Calu3 (cell line): ENCODE results near the gene C6orf15. TPM values are rescaled to one million over a fixed set of nuclear protein-coding genes. Genes with fewer than 3 reads are reported as not detected.

Experiments used
- BruUV-seq: library from RNA; stranded (reverse); fragments of 400-500 nt; replicated peaks from 2 replicates; lab custom pipeline; 2021; lab: Mats Ljungman, UMichigan
- CTCF ChIA-PET: fragments of 300-600 bp; sonication (Branson Sonifier 250); formaldehyde crosslinking; loops from one replicate; lab custom pipeline; 2022; ENCODE audit warnings: antibody characterized with exemption; lab: Charles Lee
- DNase-seq: peaks from one replicate; pipeline ENCODE4 v3.0.0; 2022
- H3K27ac Mint-ChIP-seq: one replicate; pipeline ENCODE4 v1.8.0; 2022; ENCODE audit warnings: mixed read lengths; ENCODE audit not compliant: unreplicated experiment
- H3K27me3 Mint-ChIP-seq: one replicate; pipeline ENCODE4 v1.8.0; 2022; ENCODE audit warnings: mixed read lengths; ENCODE audit not compliant: unreplicated experiment
- H3K36me3 Mint-ChIP-seq: one replicate; pipeline ENCODE4 v1.8.0; 2022; ENCODE audit warnings: mild to moderate bottlenecking, moderate library complexity, mixed read lengths; ENCODE audit not compliant: insufficient read depth, unreplicated experiment
- H3K4me1 Mint-ChIP-seq: one replicate; pipeline ENCODE4 v1.8.0; 2022; ENCODE audit warnings: mild to moderate bottlenecking, low read depth, mixed read lengths; ENCODE audit not compliant: unreplicated experiment
- H3K4me3 Mint-ChIP-seq: one replicate; pipeline ENCODE4 v1.8.0; 2022; ENCODE audit warnings: mild to moderate bottlenecking, low read depth, moderate library complexity, mixed read lengths; ENCODE audit not compliant: unreplicated experiment
- H3K9me3 Mint-ChIP-seq: one replicate; pipeline ENCODE4 v1.8.0; 2022; ENCODE audit warnings: low read depth, mixed read lengths; ENCODE audit not compliant: unreplicated experiment
- intact Hi-C: fragments of 100-400 bp; cut with micrococcal nuclease; formaldehyde crosslinking; loops from one replicate; pipeline ENCODE4 v1.10.0; 2022; ENCODE audit not compliant: unreplicated experiment
- total RNA-seq: library from RNA; stranded (reverse); gene quantifications from 2 replicates; pipeline ENCODE4 v1.2.3, GENCODE V29; 2022
- TF ChIP-seq, protein P1 (sequence below): fragments of 200-600 bp; IDR thresholded peaks from one replicate; pipeline ENCODE4 v1.8.0; 2022; ENCODE audit warnings: antibody characterized with exemption; ENCODE audit not compliant: unreplicated experiment

The C6orf15 gene
- total RNA-seq, 1 experiment from 2014 or later = not detected

DNA sequence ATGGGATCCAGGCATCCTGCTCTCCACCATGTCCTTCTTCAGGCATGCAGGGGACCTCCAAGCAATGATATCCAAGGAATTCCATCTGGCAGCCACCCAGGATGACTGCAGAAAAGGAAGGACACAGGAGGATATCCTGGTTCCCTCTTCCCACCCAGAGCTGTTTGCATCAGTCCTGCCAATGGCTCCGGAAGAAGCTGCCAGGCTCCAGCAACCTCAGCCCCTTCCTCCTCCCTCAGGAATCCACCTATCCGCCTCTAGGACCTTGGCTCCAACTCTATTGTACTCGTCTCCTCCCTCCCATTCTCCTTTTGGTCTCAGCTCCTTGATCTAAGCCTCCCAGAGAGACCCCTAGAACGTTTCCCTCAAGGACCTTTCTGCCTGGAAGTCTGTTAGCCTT lies 27.2 kb upstream of the C6orf15 start:
- TF ChIP-seq, protein P1, sequence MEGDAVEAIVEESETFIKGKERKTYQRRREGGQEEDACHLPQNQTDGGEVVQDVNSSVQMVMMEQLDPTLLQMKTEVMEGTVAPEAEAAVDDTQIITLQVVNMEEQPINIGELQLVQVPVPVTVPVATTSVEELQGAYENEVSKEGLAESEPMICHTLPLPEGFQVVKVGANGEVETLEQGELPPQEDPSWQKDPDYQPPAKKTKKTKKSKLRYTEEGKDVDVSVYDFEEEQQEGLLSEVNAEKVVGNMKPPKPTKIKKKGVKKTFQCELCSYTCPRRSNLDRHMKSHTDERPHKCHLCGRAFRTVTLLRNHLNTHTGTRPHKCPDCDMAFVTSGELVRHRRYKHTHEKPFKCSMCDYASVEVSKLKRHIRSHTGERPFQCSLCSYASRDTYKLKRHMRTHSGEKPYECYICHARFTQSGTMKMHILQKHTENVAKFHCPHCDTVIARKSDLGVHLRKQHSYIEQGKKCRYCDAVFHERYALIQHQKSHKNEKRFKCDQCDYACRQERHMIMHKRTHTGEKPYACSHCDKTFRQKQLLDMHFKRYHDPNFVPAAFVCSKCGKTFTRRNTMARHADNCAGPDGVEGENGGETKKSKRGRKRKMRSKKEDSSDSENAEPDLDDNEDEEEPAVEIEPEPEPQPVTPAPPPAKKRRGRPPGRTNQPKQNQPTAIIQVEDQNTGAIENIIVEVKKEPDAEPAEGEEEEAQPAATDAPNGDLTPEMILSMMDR = no peak
- intact Hi-C loops = no loop called here
- no peaks in the 10 kb centered on the region for H3K9me3 Mint-ChIP-seq
- CTCF ChIA-PET = interaction anchor here (1.2 to 3.4 kb wide), 3 partner anchors 18 to 227 kb away, joined by 4 to 43 read pairs (median 4); partner anchors contain the start of genes CCHCR1 and TCF19
- H3K27me3 Mint-ChIP-seq = no peaks in the 10 kb centered on the region
- peaks cover 29% of the 10 kb centered on the region for H3K4me1 Mint-ChIP-seq
- H3K4me3 Mint-ChIP-seq = no peak overlapping the region
- BruUV-seq = no TSS peak
- H3K27ac Mint-ChIP-seq = no peak overlapping the region
- DNase-seq = no peak
- H3K36me3 Mint-ChIP-seq = peaks cover 35% of the 10 kb centered on the region

DNA sequence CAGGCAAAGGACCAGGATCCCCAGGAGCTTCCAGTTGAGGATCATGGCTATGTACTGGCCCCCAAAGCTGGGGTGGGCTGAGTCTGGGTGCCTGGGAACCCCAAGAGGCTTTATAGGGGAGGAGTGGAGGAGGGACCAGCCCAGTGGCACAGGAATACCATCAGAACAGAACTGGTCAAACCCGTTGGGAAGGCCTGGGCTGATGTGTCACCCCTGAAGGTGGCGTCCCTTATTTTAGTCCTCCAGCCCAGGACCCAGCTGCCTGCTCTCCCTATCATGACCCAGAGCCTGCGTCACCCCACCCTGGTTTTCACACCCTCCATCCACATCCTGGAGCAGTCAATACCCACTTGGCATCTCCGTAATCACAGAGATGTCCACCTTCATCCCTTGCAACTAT lies 26.6 kb upstream of the C6orf15 start, which contains the start of gene PSORS1C2:
Gene PSORS1C2 (minus strand): TSS at position 85 of the 400 bp plus-strand sequence. CDS start 40 bp downstream, at position 45.
- no peaks in the 10 kb centered on the region for H3K27me3 Mint-ChIP-seq
- DNase-seq = no peak
- peaks cover 29% of the 10 kb centered on the region for H3K4me1 Mint-ChIP-seq
- BruUV-seq = no TSS peak
- H3K9me3 Mint-ChIP-seq = no peaks in the 10 kb centered on the region
- intact Hi-C loops = no loop called here
- CTCF ChIA-PET = interaction anchor here (0.5 to 3.4 kb wide), 4 partner anchors 9 to 228 kb away, joined by 4 to 43 read pairs (median 8); no protein-coding TSS in a partner anchor
- H3K36me3 Mint-ChIP-seq = peaks cover 31% of the 10 kb centered on the region
- peak within 1 kb of the TSS; percentile 48 for H3K4me3 Mint-ChIP-seq
- H3K27ac Mint-ChIP-seq = no peak within 1 kb of the TSS
- TF ChIP-seq, protein P1 = no peak

- BruUV-seq = no TSS peak
- H3K9me3 Mint-ChIP-seq = no peaks in the 10 kb centered on the region
- no peaks in the 10 kb centered on the region for H3K27me3 Mint-ChIP-seq
- peaks cover 20% of the 10 kb centered on the region for H3K36me3 Mint-ChIP-seq
- CTCF ChIA-PET = interaction anchor here (1.0 to 1.6 kb wide), 3 partner anchors 10 to 57 kb away, joined by 4 to 15 read pairs (median 5); no protein-coding TSS in a partner anchor
- no peak overlapping the region for H3K4me3 Mint-ChIP-seq
- peaks cover 29% of the 10 kb centered on the region for H3K4me1 Mint-ChIP-seq
- no peak overlapping the region for H3K27ac Mint-ChIP-seq
- TF ChIP-seq, protein P1 = no peak
- intact Hi-C loops = no loop called here
- no peak for DNase-seq
Measured at GRCh38 chr6:31135710-31136109, 23.3 kb upstream of the C6orf15 start.

GRCh38 chr6:31132806-31133205 lies 20.4 kb upstream of the C6orf15 start:
- no peaks in the 10 kb centered on the region for H3K27me3 Mint-ChIP-seq
- CTCF ChIA-PET = interaction anchor here (0.7 to 1.5 kb wide), 4 partner anchors 18 to 62 kb away, joined by 3 to 6 read pairs (median 4); partner anchors contain the start of genes PSORS1C1 and TCF19
- intact Hi-C loops = no loop called here

More at GRCh38 chr6:31132806-31133205, 20.4 kb upstream of the C6orf15 start:
- no peaks in the 10 kb centered on the region for H3K9me3 Mint-ChIP-seq
- BruUV-seq = no TSS peak
- peaks cover 13% of the 10 kb centered on the region for H3K4me1 Mint-ChIP-seq
- H3K36me3 Mint-ChIP-seq = peaks cover 10% of the 10 kb centered on the region
- no peak overlapping the region for H3K27ac Mint-ChIP-seq
- no peak for DNase-seq
- TF ChIP-seq, protein P1 = no peak
- H3K4me3 Mint-ChIP-seq = no peak overlapping the region
